Skeletal muscle tissue (tissue), 4 donors: ENCODE data around the gene KRT84. TPM values are rescaled to one million over a fixed set of nuclear protein-coding genes. Genes with fewer than 3 reads are reported as not detected.

Experiments used
- H3K27ac ChIP-seq: one replicate; pipeline ENCODE4 v1.7.0; 2013; ENCODE audit warnings: mild to moderate bottlenecking, low read depth, low read length, inconsistent platforms
- H3K27me3 ChIP-seq, 3 donors: one replicate each; pipeline ENCODE4 v1.7.0; 2013; ENCODE audit warnings: low read length in 3 of 3; ENCODE audit not compliant: control insufficient read depth in 3 of 3, insufficient read depth in 3 of 3
- H3K36me3 ChIP-seq, 3 donors: one replicate each; pipeline ENCODE4 v1.7.0; 2013; ENCODE audit warnings: low read length in 3 of 3; ENCODE audit not compliant: control insufficient read depth in 3 of 3, insufficient read depth in 3 of 3
- H3K4me1 ChIP-seq, 3 donors: one replicate each; pipeline ENCODE4 v1.7.0; 2013; ENCODE audit warnings: low read length in 3 of 3, mild to moderate bottlenecking in 3 of 3; ENCODE audit not compliant: control insufficient read depth in 3 of 3, insufficient read depth in 3 of 3
- H3K4me3 ChIP-seq, 3 donors: one replicate each; pipeline ENCODE4 v1.7.0; 2013; ENCODE audit warnings: low read length in 3 of 3
- H3K9ac ChIP-seq, 3 donors: one replicate each; pipeline ENCODE4 v1.7.0; 2013; ENCODE audit warnings: low read length in 3 of 3, mild to moderate bottlenecking in 3 of 3, moderate library complexity in 2 of 3, low read depth in 1 of 3
- H3K9me3 ChIP-seq, 3 donors: one replicate each; pipeline ENCODE4 v1.7.0; 2013; ENCODE audit warnings: low read length in 3 of 3; ENCODE audit not compliant: control insufficient read depth in 3 of 3
- total RNA-seq: library from RNA; depleted of rRNA; stranded (reverse); fragments of >200 nt; gene quantifications from one replicate; pipeline ENCODE4 v1.2.3, GENCODE V29; 2014
- donor health status: Osteomylitis.

The KRT84 gene
- total RNA-seq, 1 donor from 2014 or later: not detected

- Histone ChIP-seq H3K9ac (no peak overlapping the region), H3K27ac (no peak overlapping the region), H3K9me3 (no peaks in the 10 kb centered on the region), H3K4me3 (no peak overlapping the region), H3K36me3 (no peaks in the 10 kb centered on the region), H3K27me3 (peaks cover 0 to 38% (median 19%) of the 10 kb centered on the region in 3 donors), H3K4me1 (no peaks in the 10 kb centered on the region)
Measured at GRCh38 chr12:52401526-52401925, 16.1 kb upstream of the KRT84 start.

- no peaks in the 10 kb centered on the region for H3K9me3 ChIP-seq
- H3K27ac ChIP-seq: no peak overlapping the region
- no peaks in the 10 kb centered on the region for H3K36me3 ChIP-seq
- H3K27me3 ChIP-seq: peaks cover 0 to 40% (median 24%) of the 10 kb centered on the region in 3 donors
- H3K9ac ChIP-seq: no peak overlapping the region
- no peaks in the 10 kb centered on the region for H3K4me1 ChIP-seq
- no peak overlapping the region for H3K4me3 ChIP-seq
Measured at GRCh38 chr12:52400906-52401305, 15.5 kb upstream of the KRT84 start.

GRCh38 chr12:52399756-52400155, 14.3 kb upstream of the KRT84 start:
- H3K9ac ChIP-seq: no peak overlapping the region
- peaks cover 0 to 46% (median 27%) of the 10 kb centered on the region in 3 donors for H3K27me3 ChIP-seq
- H3K9me3 ChIP-seq: no peaks in the 10 kb centered on the region
- H3K4me3 ChIP-seq: no peak overlapping the region
- H3K27ac ChIP-seq: no peak overlapping the region
- no peaks in the 10 kb centered on the region for H3K4me1 ChIP-seq
- H3K36me3 ChIP-seq: no peaks in the 10 kb centered on the region

GRCh38 chr12:52398176-52398575, 12.7 kb upstream of the KRT84 start:
- Histone ChIP-seq H3K36me3 (no peaks in the 10 kb centered on the region), H3K4me3 (no peak overlapping the region), H3K9me3 (no peaks in the 10 kb centered on the region), H3K27me3 (peaks cover 0 to 46% (median 27%) of the 10 kb centered on the region in 3 donors), H3K9ac (no peak overlapping the region), H3K27ac (no peak overlapping the region), H3K4me1 (no peaks in the 10 kb centered on the region)

- no peak overlapping the region for H3K9ac ChIP-seq
- H3K27me3 ChIP-seq: peaks cover 0 to 41% (median 27%) of the 10 kb centered on the region in 3 donors
- H3K9me3 ChIP-seq: no peaks in the 10 kb centered on the region
- no peaks in the 10 kb centered on the region for H3K36me3 ChIP-seq
- H3K4me3 ChIP-seq: no peak overlapping the region
- no peak overlapping the region for H3K27ac ChIP-seq
- peaks cover 0 to 1% (median 0%) of the 10 kb centered on the region in 3 donors for H3K4me1 ChIP-seq
Measured at GRCh38 chr12:52396656-52397055, 11.2 kb upstream of the KRT84 start.

GRCh38 chr12:52395761-52396434, 10.4 kb upstream of the KRT84 start:
- no peak overlapping the region for H3K27ac ChIP-seq
- H3K36me3 ChIP-seq: no peaks in the 10 kb centered on the region
- no peaks in the 10 kb centered on the region for H3K9me3 ChIP-seq
- no peak overlapping the region for H3K4me3 ChIP-seq
- H3K9ac ChIP-seq: no peak overlapping the region
- H3K27me3 ChIP-seq: peaks cover 0 to 39% (median 27%) of the 10 kb centered on the region in 3 donors
- peaks cover 0 to 2% (median 0%) of the 10 kb centered on the region in 3 donors for H3K4me1 ChIP-seq

GRCh38 chr12:52394836-52395405, 9.5 kb upstream of the KRT84 start:
- no peaks in the 10 kb centered on the region for H3K36me3 ChIP-seq
- H3K9ac ChIP-seq: no peak overlapping the region
- H3K9me3 ChIP-seq: no peaks in the 10 kb centered on the region
- H3K4me3 ChIP-seq: no peak overlapping the region
- peaks cover 0 to 38% (median 24%) of the 10 kb centered on the region in 3 donors for H3K27me3 ChIP-seq
- H3K4me1 ChIP-seq: peaks cover 0 to 2% (median 0%) of the 10 kb centered on the region in 3 donors
- H3K27ac ChIP-seq: no peak overlapping the region

GRCh38 chr12:52392465-52393007, 7.1 kb upstream of the KRT84 start:
- no peak overlapping the region for H3K4me3 ChIP-seq
- peaks cover 0 to 2% (median 0%) of the 10 kb centered on the region in 3 donors for H3K4me1 ChIP-seq
- H3K36me3 ChIP-seq: no peaks in the 10 kb centered on the region
- H3K9ac ChIP-seq: no peak overlapping the region
- no peaks in the 10 kb centered on the region for H3K9me3 ChIP-seq
- no peak overlapping the region for H3K27ac ChIP-seq
- H3K27me3 ChIP-seq: peaks cover 11 to 44% (median 29%) of the 10 kb centered on the region in 3 donors

- Histone ChIP-seq H3K9me3 (no peaks in the 10 kb centered on the region), H3K9ac (no peak overlapping the region), H3K4me3 (no peak overlapping the region), H3K27ac (no peak overlapping the region), H3K36me3 (no peaks in the 10 kb centered on the region), H3K4me1 (peaks cover 0 to 2% (median 0%) of the 10 kb centered on the region in 3 donors), H3K27me3 (peaks cover 11 to 37% (median 26%) of the 10 kb centered on the region in 3 donors)
Measured at GRCh38 chr12:52391618-52392002, 6.2 kb upstream of the KRT84 start.
